Stimulated activated CD4-positive, alpha-beta T cell treated with anti-CD3 and anti-CD28 coated beads, Interleukin-12 subunit alpha, Interleukin-12 subunit beta, amount 100 ng/mL, for 48 hours (primary cell): ENCODE measurements around the gene CHRM4.
A peak's percentile ranks its signal among the peaks of the same experiment; 100 is the strongest.
"Not testable (repeated sequence)": the region's sequence is repeated elsewhere in the genome, so short reads cannot be mapped to it uniquely, and the experiment has no call there.

Experiments
- DNase-seq, 3 donors: peaks; one replicate each; pipeline ENCODE4 v3.0.0-alpha.2; 2020; ENCODE audit warnings: low read depth in 2 of 3, low spot score in 1 of 3

The CHRM4 gene

GRCh38 chr11:46382646-46383403 lies 8.8 kb downstream of the CHRM4 start:
- DNase-seq: no peak

- no peak for DNase-seq
Measured at GRCh38 chr11:46381819-46382645, 9.5 kb downstream of the CHRM4 start.

- no peak for DNase-seq
Measured at GRCh38 chr11:46381048-46381818, 10.3 kb downstream of the CHRM4 start, which contains the start of gene MDK. Gene MDK (plus strand): TSS chr11:46381669. CDS start chr11:46382058, 389 bp downstream.

- DNase-seq: peak; percentile 40 to 65 (median 56)
Measured at GRCh38 chr11:46380340-46381047, 11.1 kb downstream of the CHRM4 start.

GRCh38 chr11:46379482-46380293 lies 11.9 kb downstream of the CHRM4 start:
- DNase-seq: not testable (repeated sequence)

GRCh38 chr11:46378811-46379481 lies 12.6 kb downstream of the CHRM4 start:
- DNase-seq: no peak

GRCh38 chr11:46378296-46378695 lies 13.3 kb downstream of the CHRM4 start:
- DNase-seq: no peak

- DNase-seq: no peak
Measured at GRCh38 chr11:46377831-46378230, 13.7 kb downstream of the CHRM4 start.

GRCh38 chr11:46377290-46377689 lies 14.3 kb downstream of the CHRM4 start:
- DNase-seq: no peak

- DNase-seq: no peak
Measured at GRCh38 chr11:46376258-46377050, 15.1 kb downstream of the CHRM4 start.

GRCh38 chr11:46375392-46376101 lies 16.0 kb downstream of the CHRM4 start:
- DNase-seq: no peak

- no peak for DNase-seq
Measured at GRCh38 chr11:46374815-46375214, 16.8 kb downstream of the CHRM4 start.

- no peak for DNase-seq
Measured at GRCh38 chr11:46373787-46374740, 17.5 kb downstream of the CHRM4 start.

- not testable (repeated sequence) for DNase-seq
Measured at GRCh38 chr11:46372501-46372900, 19.1 kb downstream of the CHRM4 start.

GRCh38 chr11:46372086-46372485 lies 19.5 kb downstream of the CHRM4 start:
- no peak for DNase-seq

GRCh38 chr11:46371262-46371661 lies 20.3 kb downstream of the CHRM4 start:
- not testable (repeated sequence) for DNase-seq

- no peak for DNase-seq
Measured at GRCh38 chr11:46370253-46370652, 21.3 kb downstream of the CHRM4 start.
